SK-N-MC (cell line): Measurements from ENCODE around the gene JPT2.

Source experiments
- EZH2 ChIP-seq: fragments of 200-600 bp; sonication (generic); IDR thresholded peaks from one replicate; pipeline ENCODE4 v1.6.1; 2017; ENCODE audit warnings: antibody characterized with exemption
- FOXP2 ChIP-seq: optimal IDR thresholded peaks from 2 replicates; pipeline ENCODE3; 2011; ENCODE audit warnings: mild to moderate bottlenecking, moderate library complexity; ENCODE audit not compliant: insufficient read depth; ENCODE audit errors: extremely low read length, control extremely low read depth
- POLR2AphosphoS5 ChIP-seq: IDR thresholded peaks from 2 replicates; pipeline ENCODE4 v1.6.1; 2012; ENCODE audit warnings: mild to moderate bottlenecking, low read depth, low read length, borderline replicate concordance

GRCh38 chr16:1749152-1750117 lies 71.4 kb downstream of the JPT2 start:
- no peak for TF ChIP-seq POLR2AphosphoS5
- no peak for TF ChIP-seq EZH2
- TF ChIP-seq FOXP2, result no peak
